K562 (cell line): Measurements from ENCODE around the gene LBHD2. TPM values are rescaled to one million over a fixed set of nuclear protein-coding genes. Genes with fewer than 3 reads are reported as not detected.

Experiments
- EP400 ChIP-seq: fragments of 450-650 bp; IDR thresholded peaks from 2 replicates; pipeline ENCODE4 v1.6.1; 2017; ENCODE audit warnings: antibody characterized with exemption, mild to moderate bottlenecking, moderate library complexity
- ETS2 ChIP-seq: IDR thresholded peaks from 2 replicates; pipeline ENCODE4 v1.6.1; 2016; ENCODE audit warnings: borderline replicate concordance, missing genetic modification characterization, mild to moderate bottlenecking, moderate library complexity, missing compliant biosample characterization; ENCODE audit not compliant: poor library complexity, severe bottlenecking
- FOSL1 ChIP-seq: fragments of 200-800 bp; sonication (Bioruptor generic); conservative IDR thresholded peaks from 2 replicates; pipeline ENCODE4 v1.6.1; 2016; ENCODE audit warnings: missing genetic modification characterization, missing compliant biosample characterization
- JUN ChIP-seq, 2 experiments: sonication (generic) in 1 of 2; formaldehyde crosslinking in 1 of 2; IDR thresholded peaks; 2 replicates each; pipeline versions ENCODE4 v1.6.1 to v1.8.0; 2012 to 2022; ENCODE audit warnings: borderline replicate concordance in 2 of 2, mild to moderate bottlenecking in 2 of 2, improper control_type of control experiment in 1 of 2, low read depth in 1 of 2, low read length in 1 of 2, missing genetic modification reagents in 1 of 2
- RFX5 ChIP-seq: IDR thresholded peaks from 2 replicates; pipeline ENCODE4 v1.6.1; 2011; ENCODE audit warnings: low read depth, mild to moderate bottlenecking, improper control_type of control experiment, low read length
- TEAD4 ChIP-seq, 2 experiments: sonication (generic) in 1 of 2; formaldehyde crosslinking in 1 of 2; IDR thresholded peaks; 2 replicates each; pipeline versions ENCODE4 v1.6.1 to v1.8.0; 2012 to 2022; ENCODE audit warnings: borderline replicate concordance in 1 of 2, inconsistent platforms in 1 of 2, low read length in 1 of 2, mild to moderate bottlenecking in 1 of 2, missing genetic modification reagents in 1 of 2
- ZKSCAN1 ChIP-seq: fragments of 150-350 bp; IDR thresholded peaks from 2 replicates; pipeline ENCODE4 v1.6.1; 2016; ENCODE audit warnings: low read depth, low read length
- ZNF175 ChIP-seq: fragments of 200-800 bp; sonication (Bioruptor generic); IDR thresholded peaks from 2 replicates; pipeline ENCODE4 v1.6.1; 2016; ENCODE audit warnings: low read depth, mild to moderate bottlenecking, missing genetic modification characterization, missing compliant biosample characterization
- ZNF561 ChIP-seq: fragments of 450-650 bp; formaldehyde crosslinking; conservative IDR thresholded peaks from 2 replicates; pipeline ENCODE4 v1.4.0; 2020; ENCODE audit warnings: mild to moderate bottlenecking, moderate library complexity
- polyA plus RNA-seq, 8 experiments: library from polyadenylated mRNA; depleted of rRNA in 4 of 8; stranded (reverse) in 5 of 8; unstranded in 3 of 8; fragments of >200 nt; fragmentation: Nextera tagmentation in 2 of 8; fragmentation: Illumina TruSeq in 1 of 8; extraction: Ambion mirVana in 2 of 8; extraction: Trizol in 1 of 8; gene quantifications; 2 replicates each; pipeline versions ENCODE4 v1.2.1 to v1.2.3, GENCODE V29; 2011 to 2014; ENCODE audit warnings: inconsistent platforms in 1 of 8, missing spikeins in 1 of 8
- total RNA-seq, 7 experiments: library from RNA; depleted of rRNA in 6 of 7; stranded (reverse); fragments of >200 nt in 6 of 7; fragmentation: Illumina TruSeq in 2 of 7; extraction: Trizol in 2 of 7; gene quantifications; 2 replicates each; pipeline versions ENCODE4 v1.2.1 to v1.2.3, GENCODE V29; 2011 to 2021; ENCODE audit warnings: low replicate concordance in 1 of 7
- TF ChIP-seq, protein P1 (sequence below): fragments of 450-650 bp; IDR thresholded peaks from 2 replicates; pipeline ENCODE4 v1.6.1; 2017; ENCODE audit warnings: antibody characterized with exemption

The LBHD2 gene
- total and polyA plus RNA-seq, 9 of the 15 experiments (the other 6 are each of a cell fraction or from before 2014, with no cell fraction given), result not detected

- peak; percentile 86 for TF ChIP-seq JUN (IDR thresholded peaks at IDR 0.05; ENCODE audit: borderline replicate concordance, low read depth, low read length)
- TF ChIP-seq JUN (CRISPR knock-in tag; IDR thresholded peaks at IDR 0.05; ENCODE audit: borderline replicate concordance), result no peak
- no peak for TF ChIP-seq ZNF561 (CRISPR knock-in tag)
- TF ChIP-seq TEAD4 (IDR thresholded peaks at IDR 0.05; ENCODE audit: low read length), result peak; percentile 81
- no peak for TF ChIP-seq TEAD4 (CRISPR knock-in tag; IDR thresholded peaks at IDR 0.05; ENCODE audit: borderline replicate concordance)
- TF ChIP-seq ZKSCAN1, result no peak
- TF ChIP-seq FOSL1 (tag), result peak; percentile 75
- TF ChIP-seq EP400, result 0 out of 2 replicates have a peak, but pooled peaks have one; percentile 24
- TF ChIP-seq ETS2 (tag), result no peak
- TF ChIP-seq, protein P1, sequence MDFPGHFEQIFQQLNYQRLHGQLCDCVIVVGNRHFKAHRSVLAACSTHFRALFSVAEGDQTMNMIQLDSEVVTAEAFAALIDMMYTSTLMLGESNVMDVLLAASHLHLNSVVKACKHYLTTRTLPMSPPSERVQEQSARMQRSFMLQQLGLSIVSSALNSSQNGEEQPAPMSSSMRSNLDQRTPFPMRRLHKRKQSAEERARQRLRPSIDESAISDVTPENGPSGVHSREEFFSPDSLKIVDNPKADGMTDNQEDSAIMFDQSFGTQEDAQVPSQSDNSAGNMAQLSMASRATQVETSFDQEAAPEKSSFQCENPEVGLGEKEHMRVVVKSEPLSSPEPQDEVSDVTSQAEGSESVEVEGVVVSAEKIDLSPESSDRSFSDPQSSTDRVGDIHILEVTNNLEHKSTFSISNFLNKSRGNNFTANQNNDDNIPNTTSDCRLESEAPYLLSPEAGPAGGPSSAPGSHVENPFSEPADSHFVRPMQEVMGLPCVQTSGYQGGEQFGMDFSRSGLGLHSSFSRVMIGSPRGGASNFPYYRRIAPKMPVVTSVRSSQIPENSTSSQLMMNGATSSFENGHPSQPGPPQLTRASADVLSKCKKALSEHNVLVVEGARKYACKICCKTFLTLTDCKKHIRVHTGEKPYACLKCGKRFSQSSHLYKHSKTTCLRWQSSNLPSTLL, result no peak
- peak; percentile 58; the same call in 1 of the 2 replicates for TF ChIP-seq ZNF175 (CRISPR knock-in tag)
- no peak for TF ChIP-seq RFX5
- TF ChIP-seq, all 486 proteins: peak for 37
These were observed 25.8 kb downstream of the LBHD2 start (continued) for GRCh38 chr14:103109535-103110441.
